ENCODE data around the gene SIRT7.

Gene SIRT7

DNA sequence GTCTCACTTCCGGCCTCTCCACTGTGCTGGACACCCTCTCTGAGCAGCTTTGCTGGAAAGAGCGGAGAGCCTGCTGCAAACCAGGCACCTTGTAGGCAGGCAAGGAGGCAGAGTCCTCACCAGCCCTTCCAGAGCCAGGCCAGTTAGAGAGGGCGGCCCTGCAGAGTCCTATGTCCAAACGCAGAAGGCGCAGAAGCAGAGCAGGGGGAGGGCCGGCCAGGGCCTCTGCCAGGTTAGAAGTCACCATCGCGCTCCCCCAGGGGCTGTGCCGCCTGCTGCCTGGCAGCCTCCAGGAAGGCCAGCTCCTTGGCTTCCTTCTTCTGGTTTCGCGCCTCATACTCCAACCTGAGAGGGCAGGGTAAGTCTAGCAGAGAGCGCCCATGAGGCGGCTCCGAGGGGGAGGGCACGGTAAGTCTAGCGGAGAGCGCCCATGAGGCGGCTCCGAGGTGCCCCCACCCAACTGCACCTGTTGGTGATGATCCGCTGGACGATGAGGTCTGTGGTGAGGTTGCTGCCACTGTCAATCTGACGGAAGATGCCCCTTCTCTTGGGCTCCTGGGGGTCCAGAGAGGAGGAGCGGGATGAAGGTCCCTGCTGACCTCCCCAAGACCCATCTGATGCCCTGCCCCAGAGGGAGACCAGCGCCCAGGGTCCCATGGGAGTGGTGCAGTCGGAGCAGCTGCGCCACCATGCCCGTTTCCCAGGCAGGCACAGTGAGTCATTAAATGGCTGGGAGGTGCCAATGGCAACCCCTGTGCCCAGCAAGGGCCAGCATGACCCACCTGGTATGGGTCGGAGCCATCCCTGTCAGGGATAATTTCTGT, 13.2 kb downstream of the SIRT7 start:
- no peak for DNase-seq (ENCODE audit: low spot score)

DNA sequence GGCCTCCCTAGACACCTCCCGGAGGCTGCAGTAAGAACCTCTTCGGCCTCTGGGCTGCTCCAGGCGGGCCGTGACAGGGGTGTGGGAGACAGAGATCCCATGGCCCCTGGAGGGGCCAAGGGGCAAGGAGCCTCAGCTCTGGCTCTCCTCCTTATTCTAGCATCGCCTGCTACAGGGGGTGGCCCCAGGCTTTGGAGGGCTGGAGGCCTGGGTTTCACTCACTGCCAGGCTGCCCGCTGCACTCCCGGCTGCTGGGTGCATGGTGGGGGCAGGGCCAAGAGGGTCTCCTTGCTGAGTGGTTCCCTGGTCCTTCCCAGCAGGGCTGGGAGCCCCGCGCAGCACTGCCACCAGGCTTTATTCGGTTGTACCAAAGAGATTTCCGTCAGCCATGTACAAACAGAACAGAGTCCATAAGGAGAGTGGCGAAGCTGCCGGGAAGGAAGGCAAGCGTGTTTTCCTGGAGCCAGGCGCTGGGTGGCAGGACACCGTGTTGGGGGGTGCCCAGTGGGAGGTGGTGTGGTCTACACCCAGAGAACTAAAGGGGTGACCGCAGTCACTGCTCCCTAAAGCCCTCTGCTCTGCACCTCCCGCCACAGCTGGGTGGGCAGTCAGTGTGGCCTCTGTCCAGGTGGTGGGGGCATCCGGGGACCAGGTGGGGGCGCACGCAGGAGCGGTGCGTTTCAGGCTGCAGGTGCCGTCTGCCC, 13.9 kb downstream of the SIRT7 start:
- no peak for DNase-seq (ENCODE audit: low spot score)

DNA sequence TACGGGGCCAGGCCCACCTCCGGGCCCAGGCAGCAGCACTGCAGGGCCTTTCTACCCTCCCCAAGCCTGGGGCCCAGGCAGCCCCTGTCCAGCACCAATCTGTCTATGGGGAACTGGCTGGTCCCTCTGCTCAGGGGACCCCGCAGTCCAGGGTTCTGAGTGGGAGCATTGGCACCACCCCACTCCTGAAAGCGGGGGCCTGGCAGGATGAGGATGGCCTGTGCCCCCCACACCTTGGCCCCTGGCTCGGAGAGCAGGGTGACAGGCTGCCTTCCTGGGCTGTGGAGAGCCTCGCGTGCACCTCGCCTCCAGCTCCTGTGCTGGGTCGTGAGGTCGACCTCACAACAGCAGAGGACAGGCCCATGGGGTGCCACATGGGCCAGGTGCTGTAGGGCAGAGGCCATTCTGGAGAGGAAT, 14.6 kb downstream of the SIRT7 start:
- DNase-seq (ENCODE audit: low spot score), result no peak

DNA sequence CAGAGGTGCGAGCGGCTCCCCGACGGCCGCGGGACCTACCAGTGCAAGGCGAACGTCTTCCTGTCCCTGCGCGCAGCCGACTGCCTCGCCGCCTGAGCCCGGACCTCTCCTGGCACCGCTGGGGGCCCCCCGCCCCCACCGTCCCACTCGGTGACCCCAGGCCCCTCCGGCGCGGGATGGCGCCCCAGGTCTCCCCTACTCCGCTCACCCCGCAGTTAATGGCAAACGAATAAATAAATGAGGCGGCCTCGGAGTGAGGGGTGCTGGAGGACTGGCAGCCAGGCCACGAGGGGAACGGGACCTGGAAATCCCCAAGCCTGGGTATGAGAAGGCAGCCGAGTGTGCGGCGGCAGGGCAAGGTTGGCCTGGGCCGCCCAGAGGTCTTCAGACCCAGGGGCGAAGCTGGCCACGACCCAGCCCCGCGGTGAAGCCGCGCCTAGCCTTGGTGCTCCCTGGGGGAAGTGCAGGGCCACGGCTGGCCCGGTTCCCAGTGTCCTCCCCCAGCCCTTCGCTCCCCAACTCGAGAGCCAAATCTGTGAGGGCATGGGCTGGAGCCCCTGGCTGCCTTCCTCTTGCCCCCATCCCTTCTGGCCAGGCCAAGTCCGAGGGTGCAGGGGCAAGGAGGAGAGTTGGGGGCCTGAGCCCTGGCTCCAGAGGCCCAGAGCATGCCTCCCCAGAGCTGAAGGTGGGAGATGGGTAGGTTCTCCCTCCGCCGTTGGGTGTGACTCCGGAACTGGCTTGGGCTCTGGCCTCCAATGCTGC, 15.1 kb downstream of the SIRT7 start:
- DNase-seq (ENCODE audit: low spot score), result no peak

DNA sequence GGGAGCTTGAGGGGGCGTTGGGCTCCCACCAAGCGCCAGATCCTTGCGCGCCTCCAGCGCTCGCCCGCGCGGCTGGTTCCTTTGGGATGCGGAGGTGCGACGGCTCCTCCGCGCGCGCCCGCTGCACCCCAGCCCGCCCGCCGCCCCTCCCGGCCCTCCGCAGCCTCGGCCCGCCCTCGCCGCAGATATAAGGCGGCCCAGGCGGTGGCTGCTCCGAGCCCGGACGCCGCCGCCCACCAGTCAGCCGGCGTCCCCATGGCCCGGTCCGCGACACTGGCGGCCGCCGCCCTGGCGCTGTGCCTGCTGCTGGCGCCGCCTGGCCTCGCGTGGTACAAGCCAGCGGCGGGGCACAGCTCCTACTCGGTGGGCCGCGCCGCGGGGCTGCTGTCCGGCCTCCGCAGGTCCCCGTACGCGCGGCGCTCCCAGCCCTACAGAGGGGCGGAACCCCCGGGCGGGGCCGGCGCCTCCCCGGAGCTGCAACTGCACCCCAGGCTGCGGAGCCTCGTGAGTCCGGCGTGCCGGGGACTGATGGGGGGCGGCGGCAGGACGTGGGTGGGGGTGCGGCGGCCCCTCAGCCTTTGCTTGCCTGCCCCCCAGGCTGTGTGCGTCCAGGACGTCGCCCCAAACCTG, 15.8 kb downstream of the SIRT7 start, which contains the start of gene NPB:
Gene NPB, plus strand, starts transcription at position 216 of the 630 bp plus-strand sequence. Its CDS starts 40 bp downstream, at position 256.
- DNase-seq (ENCODE audit: low spot score), result no peak

DNA sequence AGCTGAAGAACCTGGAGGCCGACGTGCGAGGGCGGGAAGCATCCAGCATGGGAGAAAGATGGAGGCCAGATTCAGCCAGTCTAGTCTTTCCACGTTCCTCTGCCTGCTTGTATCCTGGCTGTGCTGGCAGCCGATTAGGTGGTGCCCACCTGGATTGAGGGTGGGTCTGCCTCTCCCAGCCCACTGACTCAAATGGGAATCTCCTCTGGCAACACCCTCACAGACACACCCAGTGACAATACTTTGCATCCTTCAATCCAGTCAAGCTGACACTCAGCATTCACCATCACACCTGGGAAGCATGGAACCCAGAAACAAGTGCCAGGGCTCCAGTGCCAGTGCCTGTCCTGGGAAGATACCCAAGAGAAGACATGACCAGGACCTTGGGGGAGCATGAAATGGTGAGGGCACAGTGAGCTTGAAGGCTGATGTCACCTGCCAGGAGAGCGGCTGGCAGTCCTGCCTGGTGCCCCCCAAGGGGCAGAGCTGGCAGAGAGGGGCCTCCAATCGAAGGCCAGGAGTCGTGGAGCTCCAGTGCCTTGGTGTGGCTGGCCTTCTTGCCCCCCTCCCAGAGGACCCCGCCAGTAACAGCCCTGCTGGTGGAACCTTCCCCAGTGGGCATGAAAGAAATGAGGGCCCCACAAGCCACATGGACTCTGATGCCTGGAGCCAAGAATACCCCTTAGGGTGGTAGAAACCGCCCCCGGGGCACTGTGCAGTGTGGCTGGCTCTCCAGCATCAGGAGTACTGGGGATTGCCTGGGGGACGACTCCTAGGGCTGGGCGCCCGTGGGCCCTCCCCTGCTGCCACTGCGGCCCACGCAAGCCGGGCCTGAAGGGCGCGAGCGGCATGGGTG, 16.6 kb downstream of the SIRT7 start:
- DNase-seq (ENCODE audit: low spot score), result no peak

DNA sequence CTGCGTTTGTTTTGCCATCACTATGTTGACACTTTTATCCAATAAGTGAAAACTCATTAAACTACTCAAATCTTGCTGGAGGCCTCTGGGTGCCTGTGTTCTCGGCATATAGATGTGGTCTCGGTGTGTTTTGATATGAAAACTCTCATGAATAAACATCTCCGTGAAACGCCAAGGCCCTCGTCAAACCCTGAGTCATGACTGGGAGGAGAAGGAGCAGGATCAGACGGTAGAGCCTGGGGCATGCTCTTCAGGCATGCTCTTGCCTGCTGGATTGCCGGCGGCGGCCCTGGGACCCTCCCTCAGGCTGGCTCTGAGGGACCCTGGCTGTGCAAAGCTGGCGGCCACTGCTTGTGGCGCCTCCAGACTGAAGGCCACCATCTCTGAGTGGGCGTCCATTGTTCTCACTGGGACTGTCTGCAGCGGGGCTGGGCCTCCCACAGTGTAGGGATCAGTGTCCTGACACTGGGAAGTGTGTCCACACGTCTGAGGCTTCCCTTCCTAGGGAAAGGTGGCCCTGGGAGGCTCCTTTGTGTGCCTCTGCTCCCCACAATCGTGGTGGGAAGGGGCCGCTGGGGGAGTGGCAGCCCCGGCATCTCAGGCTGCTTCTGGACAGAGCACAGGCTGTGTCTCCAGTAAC, 17.7 kb downstream of the SIRT7 start:
- DNase-seq (ENCODE audit: low spot score), result no peak

DNA sequence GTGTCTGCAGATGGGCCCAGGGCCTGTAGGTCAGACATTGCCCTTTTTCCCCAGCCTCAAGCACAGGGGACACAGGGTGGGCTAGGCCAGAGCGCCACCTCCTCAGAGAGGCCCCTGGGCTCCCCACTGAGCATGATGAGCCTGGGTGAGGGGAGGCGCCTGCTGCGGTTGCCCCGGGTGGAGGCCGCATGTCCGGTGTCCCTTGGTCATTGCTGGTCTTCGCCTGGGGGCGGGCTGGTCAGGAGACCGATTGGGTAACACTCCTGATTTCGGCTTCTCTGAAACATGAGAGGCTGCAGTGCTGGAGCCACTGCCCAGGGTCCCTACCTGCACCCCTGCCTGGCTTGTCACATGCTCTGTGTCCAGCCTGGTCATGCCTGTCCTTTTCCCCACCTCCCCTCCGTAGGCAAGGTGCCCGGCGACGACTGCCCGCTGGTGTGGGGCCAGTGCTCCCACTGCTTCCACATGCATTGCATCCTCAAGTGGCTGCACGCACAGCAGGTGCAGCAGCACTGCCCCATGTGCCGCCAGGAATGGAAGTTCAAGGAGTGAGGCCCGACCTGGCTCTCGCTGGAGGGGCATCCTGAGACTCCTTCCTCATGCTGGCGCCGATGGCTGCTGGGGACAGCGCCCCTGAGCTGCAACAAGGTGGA, 18.3 kb downstream of the SIRT7 start:
- no peak for DNase-seq (ENCODE audit: low spot score)

DNA sequence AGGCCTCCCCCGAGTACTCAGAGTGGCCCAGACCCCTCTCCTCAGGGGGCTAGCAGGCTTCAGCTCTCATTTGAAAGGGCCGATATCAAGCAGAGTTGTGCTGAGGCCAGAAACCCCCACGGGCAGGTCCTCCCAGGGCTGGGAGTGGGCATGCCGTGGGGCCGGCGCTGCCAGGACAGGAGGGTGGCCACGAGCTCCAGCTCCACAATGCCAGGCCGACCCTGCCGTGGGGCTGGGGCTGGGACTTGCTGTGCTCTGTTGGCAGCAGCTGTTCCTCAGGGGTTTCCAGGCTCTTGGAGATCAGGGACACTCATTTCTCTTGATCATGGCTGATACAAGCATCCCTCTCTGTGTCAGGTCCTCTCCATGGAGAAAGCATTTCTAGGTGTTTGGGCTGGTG, 19.1 kb downstream of the SIRT7 start:
- no peak for DNase-seq (ENCODE audit: low spot score)

DNA sequence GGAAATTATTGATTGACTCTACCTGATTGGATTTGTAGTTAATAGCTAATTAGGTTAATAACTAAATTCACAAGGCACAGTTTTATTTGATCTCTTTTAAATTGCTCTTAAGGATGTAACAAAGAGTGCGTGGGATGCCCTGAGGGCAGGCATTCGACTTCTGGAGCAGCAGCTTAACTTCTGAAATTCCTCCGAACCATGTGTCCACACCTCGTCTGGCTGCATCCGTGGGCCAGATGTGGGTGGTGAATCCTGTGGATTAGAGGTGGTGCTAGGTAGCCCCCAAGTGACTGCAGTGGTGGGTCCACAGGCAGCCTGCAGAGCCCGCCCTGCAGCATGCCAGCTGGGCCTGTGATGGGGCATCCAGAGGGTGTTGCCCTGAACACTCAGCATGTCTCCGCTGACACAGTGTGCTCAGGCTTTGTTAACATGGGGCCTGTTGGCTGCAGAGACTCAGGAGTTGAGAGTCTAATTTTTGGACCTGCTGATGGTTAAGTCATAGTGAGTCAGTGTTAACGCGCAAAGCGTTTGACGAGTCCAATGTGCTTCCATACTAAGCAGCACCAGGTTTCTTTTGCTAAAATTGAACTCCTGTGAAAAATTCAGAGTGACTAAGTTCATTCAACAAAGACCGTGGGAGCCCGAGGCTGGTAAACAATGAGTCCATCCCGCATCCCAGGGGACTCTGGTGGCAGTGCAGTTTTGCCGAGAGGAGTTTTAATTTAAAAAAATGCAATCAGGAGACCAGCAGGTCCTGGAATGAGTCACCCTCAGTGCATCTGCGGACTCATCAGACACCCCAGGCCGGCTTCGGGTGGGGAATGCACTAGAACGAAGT, 19.7 kb downstream of the SIRT7 start:
- DNase-seq (ENCODE audit: low spot score), result no peak

DNA sequence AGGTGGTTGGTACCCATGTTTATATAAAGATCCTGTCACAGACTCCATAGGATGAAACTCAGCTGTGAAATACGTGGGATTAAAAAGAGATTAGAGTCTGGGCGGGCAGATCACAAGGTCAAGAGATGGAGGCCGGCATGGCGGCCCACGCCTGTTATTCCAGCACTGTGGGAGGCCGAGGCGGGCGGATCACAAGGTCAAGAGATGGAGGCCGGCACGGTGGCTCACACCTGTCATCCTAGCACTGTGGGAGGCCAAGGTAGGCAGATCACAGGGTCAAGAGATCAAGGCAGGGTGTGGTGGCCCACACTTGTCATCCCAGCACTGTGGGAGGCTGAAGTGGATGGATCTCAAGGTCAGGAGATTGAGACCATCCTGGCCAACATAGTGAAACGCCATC, 22.6 kb downstream of the SIRT7 start:
- DNase-seq (ENCODE audit: low spot score), result no peak

DNA sequence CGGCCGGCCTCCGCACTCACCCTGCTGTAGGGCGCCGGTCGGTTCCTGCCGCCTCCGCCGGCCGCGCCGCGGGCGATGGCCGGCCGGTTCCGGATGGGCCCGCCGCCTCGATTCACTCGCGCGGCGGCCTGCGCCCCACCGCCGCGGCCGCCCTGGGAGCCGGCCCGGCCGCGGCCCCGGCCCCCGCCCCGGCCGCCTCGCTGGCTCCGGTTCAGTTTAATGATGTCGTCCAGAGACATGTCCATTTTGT, 26.7 kb downstream of the SIRT7 start:
- no peak for DNase-seq (ENCODE audit: low spot score)

DNA sequence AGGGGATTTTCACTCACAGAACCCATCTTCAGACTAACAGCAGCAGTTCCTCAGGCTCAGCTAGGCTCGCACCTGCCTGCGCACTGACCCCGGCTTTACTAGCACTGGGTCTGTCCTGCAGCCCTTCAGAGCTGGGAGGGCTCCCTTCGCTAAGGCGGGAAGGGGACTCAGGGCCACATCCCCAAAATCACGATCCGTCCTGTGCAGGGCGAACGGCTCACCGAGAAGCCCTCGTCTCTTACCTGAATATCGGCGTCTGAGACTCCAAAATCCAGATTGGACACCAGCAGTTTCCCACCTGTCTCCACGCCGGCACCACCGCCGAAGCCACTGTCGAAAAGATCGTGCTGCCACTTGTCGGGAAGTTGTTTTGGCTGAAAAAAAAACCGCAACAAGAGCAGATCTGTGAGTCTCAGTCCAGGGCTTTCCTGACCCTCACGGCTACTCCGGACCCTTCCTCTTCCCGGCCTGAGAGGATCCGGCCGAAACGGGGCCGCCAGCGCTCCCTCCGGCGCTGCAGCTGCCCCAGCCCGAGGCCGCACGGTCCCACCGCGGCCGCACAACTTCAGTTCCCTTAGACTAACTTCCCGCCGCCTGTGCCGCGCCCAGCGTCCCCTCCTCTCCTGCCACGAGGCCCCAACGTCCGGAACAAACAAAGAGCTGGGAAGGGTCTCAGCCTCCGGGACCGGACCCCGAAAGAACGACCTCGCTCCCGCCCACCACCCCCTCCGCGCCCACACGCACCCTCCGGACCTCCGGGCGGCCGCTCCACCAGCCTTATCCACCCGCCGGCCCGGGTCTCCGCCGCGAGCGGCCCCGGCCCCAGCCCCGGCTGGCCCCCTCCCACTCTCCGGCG, 27.3 kb downstream of the SIRT7 start:
- DNase-seq (ENCODE audit: low spot score), result no peak

DNA sequence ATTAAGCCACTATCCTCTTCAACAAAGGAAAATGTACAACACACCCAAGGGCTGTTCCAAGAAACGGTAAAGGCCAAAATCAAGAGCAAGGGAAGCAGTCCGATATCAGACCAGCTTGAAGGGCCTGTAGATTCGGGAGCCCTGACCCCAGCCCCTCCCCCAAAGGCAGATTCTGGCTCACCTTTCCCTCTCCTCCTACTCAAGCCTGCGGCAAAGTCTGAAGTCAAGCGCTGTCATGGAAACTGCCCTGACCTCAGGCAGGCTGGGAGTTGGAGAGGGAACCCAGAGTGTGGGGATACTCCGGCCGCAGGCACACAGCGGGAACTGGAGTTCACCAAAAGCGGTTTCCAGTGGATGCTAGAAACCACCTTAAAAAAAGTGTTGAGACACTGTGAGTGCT, 28.4 kb downstream of the SIRT7 start:
- DNase-seq (ENCODE audit: low spot score), result no peak

DNA sequence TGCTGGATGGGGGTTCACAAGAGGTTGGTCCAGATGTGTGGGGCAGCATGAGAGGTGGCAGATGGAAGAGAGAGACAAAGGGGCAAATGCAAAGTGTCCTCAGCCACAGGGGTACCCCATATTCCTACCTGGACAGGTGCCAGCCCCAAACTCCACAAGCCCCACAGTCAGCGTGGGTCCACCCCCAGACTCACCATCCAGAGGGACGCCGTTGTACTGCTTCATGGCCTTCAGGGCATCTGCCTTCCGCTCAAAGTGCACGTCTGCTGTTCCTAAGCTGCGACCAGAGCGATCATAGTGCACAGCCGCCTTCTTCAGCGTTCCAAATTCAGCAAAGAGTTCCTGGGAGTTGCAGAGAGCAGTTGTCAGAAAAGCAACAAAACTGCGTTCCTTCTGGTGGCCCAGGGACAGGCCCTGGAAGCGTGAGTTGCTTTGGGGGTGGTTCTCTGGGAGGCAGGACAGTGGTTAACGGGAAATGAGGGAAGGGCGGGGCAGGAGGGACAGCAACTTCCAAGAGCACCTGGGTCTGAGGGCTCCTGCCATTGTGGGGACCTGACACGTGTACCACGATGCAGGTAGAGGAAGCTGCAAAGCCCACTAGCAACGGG, 28.9 kb downstream of the SIRT7 start:
- no peak for DNase-seq (ENCODE audit: low spot score)

DNA sequence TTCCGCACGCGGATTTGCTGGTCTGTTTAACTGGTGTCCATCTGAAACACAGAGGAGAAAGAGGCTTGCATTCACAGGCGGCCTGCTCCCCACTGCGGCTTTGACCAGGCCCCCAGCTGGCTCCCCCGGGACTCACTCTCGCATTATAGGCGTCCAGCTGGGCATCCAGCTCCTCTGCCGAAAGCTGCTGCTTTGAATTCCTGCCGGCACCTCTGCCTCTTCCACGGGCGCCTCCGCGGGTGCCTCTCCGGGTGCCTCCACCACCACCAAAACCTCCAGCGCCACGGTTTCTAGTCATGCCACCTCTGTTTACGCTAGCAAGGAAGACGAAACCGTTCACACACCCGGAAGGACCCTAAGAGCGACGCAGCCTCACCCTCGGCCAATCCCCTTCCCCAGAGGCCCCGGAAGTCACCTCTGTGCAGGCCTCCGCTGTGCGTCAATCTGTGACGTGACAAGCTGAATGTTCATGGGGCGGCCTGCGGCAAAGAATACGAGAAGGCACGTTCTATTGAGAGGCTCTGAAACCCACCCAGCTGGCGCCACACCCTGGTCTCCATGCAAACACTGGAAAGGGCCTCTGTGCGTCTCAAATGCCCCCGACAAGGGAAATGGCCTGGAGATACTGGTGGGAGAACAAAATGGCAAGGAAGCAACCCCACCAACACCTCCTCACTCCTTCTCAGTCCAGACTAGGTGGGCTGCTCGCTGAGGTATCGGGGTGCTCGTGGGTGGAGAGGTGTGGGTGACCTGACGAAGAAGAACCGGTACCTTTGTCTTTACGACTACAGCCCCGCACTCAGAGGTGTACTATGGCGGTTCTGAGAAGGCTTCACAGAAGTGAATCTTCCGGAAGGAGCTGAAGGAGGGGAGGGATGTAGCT, 29.6 kb downstream of the SIRT7 start:
- DNase-seq (ENCODE audit: low spot score), result no peak

DNA sequence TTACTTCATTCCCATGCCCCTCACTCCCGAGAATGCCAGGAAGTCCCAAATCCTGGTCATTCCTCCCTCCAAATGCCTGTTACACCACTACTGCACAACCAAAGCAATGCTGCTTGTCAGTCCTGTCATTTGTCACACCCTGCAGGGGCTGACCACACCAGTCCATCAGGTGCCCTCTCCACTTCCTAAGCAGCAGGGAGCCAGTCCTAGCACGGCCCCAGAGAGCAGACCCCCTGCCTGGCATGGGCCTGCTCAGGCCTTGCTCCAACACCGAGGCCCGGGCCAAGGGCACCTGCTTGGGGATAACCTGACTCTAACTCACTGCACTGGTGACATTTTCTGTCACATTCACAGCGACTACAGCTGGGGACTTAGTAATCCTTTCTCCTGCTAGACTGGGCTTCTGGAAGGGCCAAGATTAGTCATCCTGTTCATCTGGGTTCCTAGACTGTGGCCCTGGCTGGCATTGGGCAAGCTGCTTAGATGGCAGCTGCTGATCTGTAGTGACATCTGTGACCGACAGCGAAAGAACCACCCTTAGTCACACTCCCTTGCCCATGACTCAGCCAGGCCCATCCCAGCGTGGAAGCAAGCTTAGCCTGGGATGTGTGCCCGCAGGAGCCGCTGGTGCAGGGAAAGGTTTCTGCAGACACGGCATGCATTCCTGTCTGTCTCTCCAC, 32.0 kb downstream of the SIRT7 start:
- no peak for DNase-seq (ENCODE audit: low spot score)
